H1 (cell line): ENCODE data around the gene EHBP1. TPM values are rescaled to one million over a fixed set of nuclear protein-coding genes. Genes with fewer than 3 reads are reported as not detected.

ENCODE experiments used
- CTCF ChIA-PET: fragments of 300-600 bp; sonication (Branson Sonifier 250); formaldehyde crosslinking; loops from one replicate; lab custom pipeline; 2021; ENCODE audit not compliant: partially characterized antibody; lab: Charles Lee
- POLR2A ChIA-PET: fragments of 300-600 bp; sonication (Branson Sonifier 250); formaldehyde crosslinking; loops from one replicate; lab custom pipeline; 2021; ENCODE audit warnings: inconsistent platforms; ENCODE audit not compliant: partially characterized antibody; lab: Charles Lee
- DNase-seq, 2 experiments: peaks; one replicate each; pipeline versions ENCODE4 v3.0.0 to v3.0.0-alpha.2; 2010 to 2022; ENCODE audit warnings: low spot score in 2 of 2, low read depth in 1 of 2, mixed read lengths in 1 of 2
- FAIRE-seq: peaks from 2 replicates; lab custom pipeline; 2011; peaks lifted over from hg19 to GRCh38; lab: Jason Lieb, UNC
- H2AFZ ChIP-seq: 2 replicates; pipeline ENCODE4 v1.8.1; 2012; ENCODE audit warnings: low read length, inconsistent platforms
- H2AK5ac ChIP-seq: 2 replicates; pipeline ENCODE4 v1.6.1; 2013; ENCODE audit warnings: low read depth, low read length
- H2BK120ac ChIP-seq: replicated peaks from 2 replicates; pipeline ENCODE3; 2013; ENCODE audit warnings: low read depth, low read length, inconsistent platforms
- H2BK12ac ChIP-seq: 2 replicates; pipeline ENCODE4 v1.6.1; 2013; ENCODE audit warnings: low read depth, low read length
- H2BK15ac ChIP-seq: 2 replicates; pipeline ENCODE4 v1.6.1; 2013; ENCODE audit warnings: low read length
- H2BK20ac ChIP-seq: 2 replicates; pipeline ENCODE4 v1.6.1; 2013; ENCODE audit warnings: low read length
- H2BK5ac ChIP-seq: 2 replicates; pipeline ENCODE4 v1.6.1; 2013; ENCODE audit warnings: low read depth, low read length
- H3K14ac ChIP-seq: 2 replicates; pipeline ENCODE4 v1.6.1; 2013; ENCODE audit warnings: inconsistent platforms; ENCODE audit not compliant: insufficient read length
- H3K18ac ChIP-seq: 2 replicates; pipeline ENCODE4 v1.6.1; 2013; ENCODE audit warnings: low read length; ENCODE audit errors: extremely low read depth
- H3K23ac ChIP-seq: 2 replicates; pipeline ENCODE4 v1.6.1; 2013; ENCODE audit warnings: inconsistent platforms; ENCODE audit not compliant: insufficient read length
- H3K23me2 ChIP-seq: 2 replicates; pipeline ENCODE4 v1.6.1; 2013; ENCODE audit warnings: low read depth, low read length
- H3K27ac ChIP-seq: 2 replicates; pipeline ENCODE4 v1.6.1; 2011; ENCODE audit warnings: low read depth, low read length, inconsistent platforms
- H3K27me3 ChIP-seq, 4 experiments: replicated peaks in 1 of 4; 1 replicate in 1 of 4; 2 replicates in 3 of 4; pipeline versions ENCODE4 v1.6.1 to v1.8.1; 2011 to 2013; ENCODE audit warnings: low read length in 3 of 4, mild to moderate bottlenecking in 3 of 4, inconsistent platforms in 2 of 4, mixed read lengths in 2 of 4, moderate library complexity in 1 of 4; ENCODE audit not compliant: control insufficient read depth in 3 of 4, insufficient read depth in 3 of 4; ENCODE audit errors: extremely low read depth in 1 of 4
- H3K36me3 ChIP-seq, 4 experiments: 2 replicates each; pipeline versions ENCODE4 v1.6.1 to v1.8.1; 2011 to 2013; ENCODE audit warnings: mild to moderate bottlenecking in 4 of 4, low read length in 3 of 4, moderate library complexity in 2 of 4, control low read depth in 1 of 4, inconsistent platforms in 1 of 4; ENCODE audit not compliant: insufficient read depth in 4 of 4, control insufficient read depth in 2 of 4
- H3K4ac ChIP-seq: replicated peaks from 2 replicates; pipeline ENCODE3; 2013; ENCODE audit warnings: low read length, low read depth, mixed read lengths, inconsistent platforms; ENCODE audit not compliant: insufficient read length
- H3K4me1 ChIP-seq, 4 experiments: replicated peaks in 1 of 4; 1 replicate in 1 of 4; 2 replicates in 3 of 4; pipeline versions ENCODE4 v1.6.1 to v1.8.1; 2011 to 2013; ENCODE audit warnings: low read length in 3 of 4, inconsistent platforms in 2 of 4, mixed read lengths in 1 of 4; ENCODE audit not compliant: insufficient read depth in 4 of 4, control insufficient read depth in 3 of 4
- H3K4me2 ChIP-seq, 2 experiments: 2 replicates each; pipeline versions ENCODE4 v1.6.1 to v1.8.1; 2011 to 2013; ENCODE audit warnings: low read depth in 2 of 2, low read length in 2 of 2, control low read depth in 1 of 2, inconsistent platforms in 1 of 2, mild to moderate bottlenecking in 1 of 2; ENCODE audit not compliant: insufficient read depth in 1 of 2
- H3K4me3 ChIP-seq, 4 experiments: fragments of 200-600, 300-600 bp in 1 of 4; sonication (generic), shearing (Covaris generic), sonication (Bioruptor Twin) in 1 of 4; 2 replicates each; pipeline versions ENCODE4 v1.5.1 to v1.8.1; 2011 to 2016; ENCODE audit warnings: low read length in 4 of 4, low read depth in 3 of 4, control low read depth in 2 of 4, inconsistent platforms in 2 of 4, mild to moderate bottlenecking in 2 of 4, mixed read lengths in 1 of 4, moderate library complexity in 1 of 4; ENCODE audit not compliant: insufficient read depth in 2 of 4; ENCODE audit errors: extremely low read depth in 1 of 4
- H3K56ac ChIP-seq: replicated peaks from 2 replicates; pipeline ENCODE3; 2013; ENCODE audit warnings: low read depth, mild to moderate bottlenecking, mixed read lengths, low read length, inconsistent platforms; ENCODE audit not compliant: insufficient read length
- H3K79me1 ChIP-seq: 2 replicates; pipeline ENCODE4 v1.6.1; 2013; ENCODE audit warnings: low read depth, low read length, control low read depth
- H3K79me2 ChIP-seq, 2 experiments: 2 replicates each; pipeline versions ENCODE4 v1.6.1 to v1.8.1; 2012 to 2013; ENCODE audit warnings: low read length in 2 of 2, mild to moderate bottlenecking in 2 of 2, inconsistent platforms in 1 of 2; ENCODE audit not compliant: insufficient read depth in 2 of 2, control insufficient read depth in 1 of 2
- H3K9ac ChIP-seq, 4 experiments: replicated peaks in 1 of 4; 1 replicate in 1 of 4; 2 replicates in 3 of 4; pipeline versions ENCODE4 v1.6.1 to v1.8.1; 2011 to 2013; ENCODE audit warnings: low read depth in 3 of 4, low read length in 3 of 4, control low read depth in 2 of 4, mild to moderate bottlenecking in 2 of 4, moderate library complexity in 2 of 4, inconsistent platforms in 1 of 4; ENCODE audit errors: extremely low read depth in 1 of 4
- H3K9me3 ChIP-seq, 2 experiments: 2 replicates each; pipeline versions ENCODE4 v1.6.1 to v1.8.1; 2012 to 2013; ENCODE audit warnings: mild to moderate bottlenecking in 2 of 2, moderate library complexity in 2 of 2, control low read depth in 1 of 2, inconsistent platforms in 1 of 2, low read depth in 1 of 2, low read length in 1 of 2, mixed read lengths in 1 of 2; ENCODE audit not compliant: insufficient read depth in 2 of 2
- H4K20me1 ChIP-seq, 2 experiments: replicated peaks in 1 of 2; 2 replicates each; pipeline versions ENCODE3 to v1.8.1; 2011 to 2013; ENCODE audit warnings: inconsistent platforms in 2 of 2, low read length in 2 of 2, mild to moderate bottlenecking in 1 of 2; ENCODE audit not compliant: insufficient read depth in 2 of 2, control insufficient read depth in 1 of 2
- H4K5ac ChIP-seq: 2 replicates; pipeline ENCODE4 v1.6.1; 2013; ENCODE audit warnings: low read length, low read depth, mixed read lengths, inconsistent platforms; ENCODE audit not compliant: insufficient read length
- H4K8ac ChIP-seq: 2 replicates; pipeline ENCODE4 v1.8.0; 2013; ENCODE audit warnings: mild to moderate bottlenecking, moderate library complexity, low read length, inconsistent platforms; ENCODE audit not compliant: insufficient read depth; ENCODE audit errors: extremely low read depth
- H4K91ac ChIP-seq: replicated peaks from 2 replicates; pipeline ENCODE3; 2013; ENCODE audit warnings: low read length, mixed read lengths, inconsistent platforms; ENCODE audit not compliant: insufficient read length
- CEBPB ChIP-seq: IDR thresholded peaks from 2 replicates; pipeline ENCODE4 v1.6.1; 2012; ENCODE audit warnings: low read depth, low read length
- CTBP2 ChIP-seq: IDR thresholded peaks from 2 replicates; pipeline ENCODE4 v1.7.0; 2011; ENCODE audit warnings: borderline replicate concordance, mild to moderate bottlenecking, moderate library complexity, mixed read lengths, low read length; ENCODE audit not compliant: insufficient read depth, insufficient read length
- EP300 ChIP-seq, 2 experiments: IDR thresholded peaks; 1 replicate in 1 of 2; 2 replicates in 1 of 2; pipeline ENCODE4 v1.6.1; 2011 to 2012; ENCODE audit warnings: low read depth in 2 of 2, low read length in 2 of 2, mild to moderate bottlenecking in 2 of 2, borderline replicate concordance in 1 of 2, inconsistent platforms in 1 of 2, moderate library complexity in 1 of 2
- JUN ChIP-seq: IDR thresholded peaks from 2 replicates; pipeline ENCODE4 v1.6.1; 2011; ENCODE audit warnings: low read depth, mild to moderate bottlenecking, improper control_type of control experiment, low read length
- MAFK ChIP-seq: IDR thresholded peaks from 2 replicates; pipeline ENCODE4 v1.6.1; 2012; ENCODE audit warnings: low read depth, mild to moderate bottlenecking, improper control_type of control experiment, low read length
- RFX5 ChIP-seq: IDR thresholded peaks from 2 replicates; pipeline ENCODE4 v1.6.1; 2011; ENCODE audit warnings: low read depth, low read length, improper control_type of control experiment, borderline replicate concordance
- TAF1 ChIP-seq: IDR thresholded peaks from 2 replicates; pipeline ENCODE4 v1.6.1; 2011; ENCODE audit warnings: mild to moderate bottlenecking, low read depth, low read length
- YY1 ChIP-seq: IDR thresholded peaks from 2 replicates; pipeline ENCODE4 v1.6.1; 2011; ENCODE audit warnings: low read depth, mild to moderate bottlenecking, low read length
- ZNF274 ChIP-seq: IDR thresholded peaks from 2 replicates; pipeline ENCODE4 v1.7.0; 2012; ENCODE audit warnings: low read length, borderline replicate concordance; ENCODE audit errors: extremely low read depth
- WGBS, 2 experiments: shearing (Covaris generic) in 1 of 2; methylation state at CpG; one replicate each; pipeline versions ENCODE4 v1.1.6 to v1.1.7; 2013 to 2015; ENCODE audit warnings: low lambda C conversion rate in 2 of 2, mixed read lengths in 2 of 2, inconsistent platforms in 1 of 2, low coverage in 1 of 2, missing lambda C conversion rate in 1 of 2; ENCODE audit not compliant: insufficient replicate concordance in 2 of 2, insufficient coverage in 1 of 2, insufficient read length in 1 of 2; ENCODE audit errors: extremely low coverage in 1 of 2, missing lambda C conversion rate in 1 of 2; 5-methylcytosine and 5-hydroxymethylcytosine counted together
- polyA plus RNA-seq, 7 experiments: library from polyadenylated mRNA; depleted of rRNA in 3 of 7; stranded (reverse) in 5 of 7; unstranded in 2 of 7; fragments of >200 nt in 5 of 7; fragments of 200-250 nt in 2 of 7; gene quantifications; 1 replicate in 5 of 7; 2 replicates in 1 of 7; 4 replicates in 1 of 7; pipeline versions ENCODE4 v1.2.1 to v1.2.3, GENCODE V29; 2011 to 2013; ENCODE audit warnings: missing spikeins in 2 of 7, mixed read lengths in 2 of 7
- total RNA-seq: library from RNA; stranded (reverse); fragmentation: NEBNext Ultra II Directional; extraction: Animal tissue kit (Norgen Biotek cat#: 25700); gene quantifications from 2 replicates; pipeline ENCODE4 v1.2.1, GENCODE V29; 2021
- TF ChIP-seq, protein P1 (sequence below): IDR thresholded peaks from 2 replicates; pipeline ENCODE4 v1.6.1; 2012; ENCODE audit warnings: low read length, inconsistent platforms
- TF ChIP-seq, protein P2 (sequence below): IDR thresholded peaks from 2 replicates; pipeline ENCODE4 v1.6.1; 2012; ENCODE audit warnings: inconsistent platforms

EHBP1 gene
- total and polyA plus RNA-seq, 2 of the 8 experiments (the other 6 are each of a cell fraction or from before 2014, with no cell fraction given): 12.0 to 64.1 TPM

DNA sequence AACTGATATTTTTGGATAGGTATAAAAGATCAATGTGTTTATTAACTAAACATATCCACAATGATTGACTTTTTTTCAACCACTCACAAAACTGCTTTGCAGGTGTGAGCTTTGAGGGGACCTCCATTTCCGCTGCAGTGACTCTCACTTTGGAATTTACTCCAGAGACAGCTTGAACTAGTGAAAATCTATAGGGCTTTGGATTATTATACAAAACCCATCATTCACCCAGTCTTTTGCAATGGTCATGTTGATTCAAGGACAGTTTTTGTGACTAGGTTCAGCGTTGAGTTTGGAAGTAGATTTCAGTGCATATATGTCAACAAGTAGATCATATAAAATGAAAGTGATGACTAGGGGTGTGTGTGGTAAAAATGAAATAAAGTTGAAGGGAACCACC lies 87.7 kb downstream of the EHBP1 start:
- Histone ChIP-seq H3K27me3 (no peaks in the 10 kb centered on the region), H3K79me2 (no peaks in the 10 kb centered on the region), H4K20me1 (no peaks in the 10 kb centered on the region), H3K9ac (no peak overlapping the region), H2AFZ (no peak overlapping the region), H3K4ac (no peak overlapping the region), H4K8ac (no peak overlapping the region), H2BK12ac (no peak overlapping the region), H3K23ac (no peak overlapping the region), H3K4me1 (no peaks in the 10 kb centered on the region), H2BK5ac (no peak overlapping the region), H4K91ac (no peak overlapping the region), H3K23me2 (no peaks in the 10 kb centered on the region), H3K36me3 (no peaks in the 10 kb centered on the region), H4K5ac (no peak overlapping the region), H3K14ac (no peak overlapping the region), H3K9me3 (no peaks in the 10 kb centered on the region), H3K27ac (no peak overlapping the region), H2BK15ac (no peak overlapping the region), H2BK20ac (no peak overlapping the region), H3K4me3 (no peak overlapping the region), H3K79me1 (no peaks in the 10 kb centered on the region), H3K4me2 (no peak overlapping the region), H3K18ac (no peak overlapping the region), H2AK5ac (no peak overlapping the region), H2BK120ac (no peak overlapping the region), H3K56ac (no peak overlapping the region)
- DNase-seq: no peak
- WGBS, 2 experiments: 79% methylated on average over 2 of the region's 2 CpGs; no CpG with 5 or more reads in 1 of the 2 experiments
- ChIA-PET POLR2A (no interaction called here), CTCF (interaction anchor here (1.0 kb wide), 1 partner anchor 336 kb away, joined by 3 read pairs; no protein-coding TSS in a partner anchor)
- no peak for FAIRE-seq
- TF ChIP-seq EP300 (IDR thresholded peaks at IDR 0.05; ENCODE audit: borderline replicate concordance in 1 of 2, low read depth in 2 of 2, low read length in 2 of 2) (no peak), ZNF274 (no peak), CEBPB (no peak), YY1 (no peak), TAF1 (no peak), CTBP2 (no peak), MAFK (no peak), RFX5 (no peak), JUN (no peak)
- TF ChIP-seq, protein P1, sequence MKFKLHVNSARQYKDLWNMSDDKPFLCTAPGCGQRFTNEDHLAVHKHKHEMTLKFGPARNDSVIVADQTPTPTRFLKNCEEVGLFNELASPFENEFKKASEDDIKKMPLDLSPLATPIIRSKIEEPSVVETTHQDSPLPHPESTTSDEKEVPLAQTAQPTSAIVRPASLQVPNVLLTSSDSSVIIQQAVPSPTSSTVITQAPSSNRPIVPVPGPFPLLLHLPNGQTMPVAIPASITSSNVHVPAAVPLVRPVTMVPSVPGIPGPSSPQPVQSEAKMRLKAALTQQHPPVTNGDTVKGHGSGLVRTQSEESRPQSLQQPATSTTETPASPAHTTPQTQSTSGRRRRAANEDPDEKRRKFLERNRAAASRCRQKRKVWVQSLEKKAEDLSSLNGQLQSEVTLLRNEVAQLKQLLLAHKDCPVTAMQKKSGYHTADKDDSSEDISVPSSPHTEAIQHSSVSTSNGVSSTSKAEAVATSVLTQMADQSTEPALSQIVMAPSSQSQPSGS: no peak
- TF ChIP-seq, protein P2, sequence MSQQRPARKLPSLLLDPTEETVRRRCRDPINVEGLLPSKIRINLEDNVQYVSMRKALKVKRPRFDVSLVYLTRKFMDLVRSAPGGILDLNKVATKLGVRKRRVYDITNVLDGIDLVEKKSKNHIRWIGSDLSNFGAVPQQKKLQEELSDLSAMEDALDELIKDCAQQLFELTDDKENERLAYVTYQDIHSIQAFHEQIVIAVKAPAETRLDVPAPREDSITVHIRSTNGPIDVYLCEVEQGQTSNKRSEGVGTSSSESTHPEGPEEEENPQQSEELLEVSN: no peak
